GM12891 (cell line): Measurements from ENCODE around the gene CELF2.
"Not testable (repeated sequence)": the region's sequence is repeated elsewhere in the genome, so short reads cannot be mapped to it uniquely, and the experiment has no call there.

Experiments used
- POLR2A ChIP-seq: IDR thresholded peaks from 2 replicates; pipeline ENCODE4 v1.6.1; 2011; ENCODE audit warnings: low read depth, low read length, control low read depth
- POLR2AphosphoS5 ChIP-seq: IDR thresholded peaks from 2 replicates; pipeline ENCODE4 v1.6.1; 2011; ENCODE audit warnings: low read depth, low read length, control low read depth

DNA sequence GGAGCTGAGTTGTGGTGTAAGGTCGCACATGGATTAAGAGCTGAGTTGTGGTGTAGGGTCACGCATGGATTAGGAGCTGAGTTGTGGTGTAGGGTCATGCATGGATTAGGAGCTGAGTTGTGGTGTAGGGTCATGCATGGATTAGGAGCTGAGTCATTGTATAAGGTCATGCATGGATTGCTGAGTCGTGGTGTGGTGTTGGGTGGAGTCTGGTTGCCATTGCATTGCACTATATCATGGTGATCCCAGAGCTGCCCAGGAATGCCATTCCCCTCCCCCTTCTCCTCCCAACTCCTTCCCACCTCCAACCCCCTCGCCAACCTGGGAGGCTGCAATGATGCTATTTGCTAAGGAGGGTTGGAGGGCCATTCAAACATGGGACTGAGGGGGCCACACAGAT is 349.2 kb downstream of the CELF2 start:
- not testable (repeated sequence) for TF ChIP-seq POLR2A, POLR2AphosphoS5
